ENCODE results near the gene PLIN5. TPM values are rescaled to one million over a fixed set of nuclear protein-coding genes. Genes with fewer than 3 reads are reported as not detected.

The PLIN5 gene
- total RNA-seq, 2 donors from 2014 or later = 3.7 to 3.9 TPM

DNA sequence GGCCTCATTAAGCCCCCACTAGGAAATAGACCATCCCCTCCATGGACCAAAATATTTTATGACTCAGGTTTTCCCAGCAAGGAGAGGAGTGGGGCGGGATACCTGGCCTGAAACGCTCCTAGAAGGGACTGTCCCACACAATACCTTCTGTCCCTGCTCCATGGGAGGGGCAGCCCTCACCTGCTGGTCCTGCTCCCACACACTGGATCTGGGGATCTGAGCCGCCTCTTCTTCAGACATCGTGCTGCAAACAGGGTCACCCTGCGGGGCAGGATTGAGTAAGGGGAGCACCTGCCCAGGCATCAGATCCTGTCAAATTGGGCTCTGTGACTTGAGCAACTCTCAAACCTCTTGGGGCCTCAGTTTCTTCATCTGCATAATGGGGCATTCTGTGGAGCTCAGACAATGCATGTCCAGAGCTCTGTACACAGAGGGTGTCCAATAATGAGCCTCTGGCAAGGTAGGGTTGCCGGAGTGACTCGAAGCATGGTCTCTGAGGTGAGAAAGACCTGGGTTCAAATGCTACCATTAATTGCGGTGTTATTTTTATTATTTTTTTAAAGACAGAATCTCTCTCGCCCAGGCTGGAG is 1.1 kb downstream of the PLIN5 start:
- H3K9ac ChIP-seq (ENCODE audit: extremely low read depth, low read length, poor library complexity, severe bottlenecking) = no peak overlapping the region
- H3K27ac ChIP-seq (ENCODE audit: low read depth, low read length) = no peak overlapping the region
- H3K4me3 Mint-ChIP-seq = no peak overlapping the region
- H3K36me3 ChIP-seq (ENCODE audit: control insufficient read depth, insufficient read depth, low read length) = no peaks in the 10 kb centered on the region
- H3K27ac Mint-ChIP-seq = no peak overlapping the region
- no peak overlapping the region for H3K4me3 ChIP-seq (ENCODE audit: low read length)
- no peaks in the 10 kb centered on the region for H3K9me3 Mint-ChIP-seq
- H3K27me3 ChIP-seq (ENCODE audit: control insufficient read depth, insufficient read depth, low read length, poor library complexity, severe bottlenecking) = peaks cover 17% of the 10 kb centered on the region
- TF ChIP-seq, protein P1, sequence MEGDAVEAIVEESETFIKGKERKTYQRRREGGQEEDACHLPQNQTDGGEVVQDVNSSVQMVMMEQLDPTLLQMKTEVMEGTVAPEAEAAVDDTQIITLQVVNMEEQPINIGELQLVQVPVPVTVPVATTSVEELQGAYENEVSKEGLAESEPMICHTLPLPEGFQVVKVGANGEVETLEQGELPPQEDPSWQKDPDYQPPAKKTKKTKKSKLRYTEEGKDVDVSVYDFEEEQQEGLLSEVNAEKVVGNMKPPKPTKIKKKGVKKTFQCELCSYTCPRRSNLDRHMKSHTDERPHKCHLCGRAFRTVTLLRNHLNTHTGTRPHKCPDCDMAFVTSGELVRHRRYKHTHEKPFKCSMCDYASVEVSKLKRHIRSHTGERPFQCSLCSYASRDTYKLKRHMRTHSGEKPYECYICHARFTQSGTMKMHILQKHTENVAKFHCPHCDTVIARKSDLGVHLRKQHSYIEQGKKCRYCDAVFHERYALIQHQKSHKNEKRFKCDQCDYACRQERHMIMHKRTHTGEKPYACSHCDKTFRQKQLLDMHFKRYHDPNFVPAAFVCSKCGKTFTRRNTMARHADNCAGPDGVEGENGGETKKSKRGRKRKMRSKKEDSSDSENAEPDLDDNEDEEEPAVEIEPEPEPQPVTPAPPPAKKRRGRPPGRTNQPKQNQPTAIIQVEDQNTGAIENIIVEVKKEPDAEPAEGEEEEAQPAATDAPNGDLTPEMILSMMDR (conservative IDR thresholded peaks at IDR 0.05) = no peak
- peak; percentile 49 for DNase-seq
- H3K4me1 Mint-ChIP-seq = no peaks in the 10 kb centered on the region
- no peaks in the 10 kb centered on the region for H3K4me1 ChIP-seq (ENCODE audit: control insufficient read depth, insufficient read depth, low read length)
- H3K9me3 ChIP-seq (ENCODE audit: control insufficient read depth, low read length) = no peaks in the 10 kb centered on the region
- H3K27me3 Mint-ChIP-seq (ENCODE audit: insufficient read depth) = peaks cover 23% of the 10 kb centered on the region
- H3K36me3 Mint-ChIP-seq (ENCODE audit: low read depth) = no peaks in the 10 kb centered on the region
- 84 to 98% methylated on average over 5 to 9 of the region's 9 CpGs for WGBS, 2 experiments (ENCODE audit: insufficient coverage in 1 of 2, insufficient read length in 1 of 2)

DNA sequence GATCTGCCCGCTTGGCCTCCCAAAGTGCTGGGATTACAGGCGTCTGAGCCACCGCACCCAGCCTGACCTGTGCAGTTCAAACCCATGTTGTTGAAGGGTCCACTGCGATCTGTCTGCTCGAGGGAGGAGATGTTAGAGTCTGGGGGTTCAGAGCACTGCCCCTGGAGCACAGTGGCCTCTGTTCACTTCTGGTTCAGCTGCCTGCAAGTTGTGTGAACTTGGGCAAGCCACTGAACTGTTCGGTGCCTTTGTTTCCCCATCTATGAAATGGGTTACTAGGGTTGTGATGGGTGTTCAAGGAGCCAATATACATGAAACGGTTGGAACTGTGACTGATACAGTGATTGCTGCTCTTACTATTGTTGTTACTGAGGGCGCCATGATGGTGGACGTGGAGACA is 1.7 kb downstream of the PLIN5 start:
- Mint-ChIP-seq H3K36me3 (ENCODE audit: low read depth) (no peaks in the 10 kb centered on the region), H3K4me1 (no peaks in the 10 kb centered on the region), H3K9me3 (no peaks in the 10 kb centered on the region), H3K4me3 (no peak overlapping the region), H3K27ac (no peak overlapping the region), H3K27me3 (ENCODE audit: insufficient read depth) (peaks cover 23% of the 10 kb centered on the region)
- TF ChIP-seq, protein P1 (conservative IDR thresholded peaks at IDR 0.05) = no peak
- Histone ChIP-seq H3K4me1 (ENCODE audit: control insufficient read depth, insufficient read depth, low read length) (no peaks in the 10 kb centered on the region), H3K27ac (ENCODE audit: low read depth, low read length) (no peak overlapping the region), H3K9me3 (ENCODE audit: control insufficient read depth, low read length) (no peaks in the 10 kb centered on the region), H3K27me3 (ENCODE audit: control insufficient read depth, insufficient read depth, low read length, poor library complexity, severe bottlenecking) (peaks cover 17% of the 10 kb centered on the region), H3K9ac (ENCODE audit: extremely low read depth, low read length, poor library complexity, severe bottlenecking) (no peak overlapping the region), H3K4me3 (ENCODE audit: low read length) (no peak overlapping the region), H3K36me3 (ENCODE audit: control insufficient read depth, insufficient read depth, low read length) (no peaks in the 10 kb centered on the region)
- 84 to 92% methylated on average over 9 of the region's 9 CpGs for WGBS, 2 experiments (ENCODE audit: insufficient coverage in 1 of 2, insufficient read length in 1 of 2)
- no peak for DNase-seq

DNA sequence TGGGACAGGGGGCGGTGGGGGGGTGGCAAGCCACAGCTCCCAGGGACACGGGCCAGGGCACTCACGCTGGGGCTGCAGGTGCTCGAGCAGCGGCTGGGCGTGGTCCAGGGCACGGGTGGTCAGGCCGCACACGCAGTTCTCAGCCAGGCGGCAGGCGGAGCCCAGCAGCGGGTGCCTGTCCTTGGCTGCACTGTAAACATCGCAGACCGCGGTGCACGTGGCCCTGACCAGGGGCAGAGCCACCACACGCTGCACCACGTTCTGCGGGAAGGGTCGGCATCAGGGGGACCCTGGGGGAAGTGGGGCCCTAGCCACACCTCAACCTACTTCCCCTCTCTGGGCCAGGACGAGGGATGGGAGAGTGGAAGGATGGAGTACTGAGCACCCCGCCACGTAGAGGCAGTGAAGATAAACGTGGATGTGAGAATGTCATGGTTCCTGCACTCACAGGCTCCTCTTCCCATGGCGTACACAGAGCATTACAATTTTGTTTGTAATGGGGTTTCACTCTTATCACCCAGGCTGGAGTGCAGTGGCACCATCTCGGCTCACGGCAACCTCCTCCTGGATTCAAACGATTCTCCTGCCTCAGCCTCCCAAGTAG is 3.4 kb downstream of the PLIN5 start:
- H3K4me3 Mint-ChIP-seq = no peak overlapping the region

More for the DNA sequence above, 3.4 kb downstream of the PLIN5 start:
- H3K4me1 Mint-ChIP-seq = no peaks in the 10 kb centered on the region
- TF ChIP-seq, protein P1 (conservative IDR thresholded peaks at IDR 0.05) = no peak
- peaks cover 17% of the 10 kb centered on the region for H3K27me3 ChIP-seq (ENCODE audit: control insufficient read depth, insufficient read depth, low read length, poor library complexity, severe bottlenecking)
- WGBS, 2 experiments (ENCODE audit: insufficient coverage in 1 of 2, insufficient read length in 1 of 2) = 81 to 88% methylated on average over 13 to 28 of the region's 28 CpGs
- no peaks in the 10 kb centered on the region for H3K9me3 ChIP-seq (ENCODE audit: control insufficient read depth, low read length)
- H3K36me3 ChIP-seq (ENCODE audit: control insufficient read depth, insufficient read depth, low read length) = no peaks in the 10 kb centered on the region
- H3K4me1 ChIP-seq (ENCODE audit: control insufficient read depth, insufficient read depth, low read length) = no peaks in the 10 kb centered on the region
- DNase-seq = no peak
- H3K27me3 Mint-ChIP-seq (ENCODE audit: insufficient read depth) = peaks cover 24% of the 10 kb centered on the region
- H3K9me3 Mint-ChIP-seq = no peaks in the 10 kb centered on the region
- no peak overlapping the region for H3K27ac Mint-ChIP-seq
- H3K4me3 ChIP-seq (ENCODE audit: low read length) = no peak overlapping the region
- no peak overlapping the region for H3K9ac ChIP-seq (ENCODE audit: extremely low read depth, low read length, poor library complexity, severe bottlenecking)
- H3K36me3 Mint-ChIP-seq (ENCODE audit: low read depth) = no peaks in the 10 kb centered on the region
- no peak overlapping the region for H3K27ac ChIP-seq (ENCODE audit: low read depth, low read length)
